HG03432 (cell line): ENCODE data around the gene IRF4.
"Not testable (repeated sequence)": the region's sequence is repeated elsewhere in the genome, so short reads cannot be mapped to it uniquely, and the experiment has no call there.

Source experiments
- ATAC-seq: cut with Tn5 transposase; IDR thresholded peaks from one replicate; pipeline ENCODE4 v1.9.1; 2021; ENCODE audit warnings: mild to moderate bottlenecking, moderate library complexity; ENCODE audit not compliant: unreplicated experiment

The IRF4 gene

DNA sequence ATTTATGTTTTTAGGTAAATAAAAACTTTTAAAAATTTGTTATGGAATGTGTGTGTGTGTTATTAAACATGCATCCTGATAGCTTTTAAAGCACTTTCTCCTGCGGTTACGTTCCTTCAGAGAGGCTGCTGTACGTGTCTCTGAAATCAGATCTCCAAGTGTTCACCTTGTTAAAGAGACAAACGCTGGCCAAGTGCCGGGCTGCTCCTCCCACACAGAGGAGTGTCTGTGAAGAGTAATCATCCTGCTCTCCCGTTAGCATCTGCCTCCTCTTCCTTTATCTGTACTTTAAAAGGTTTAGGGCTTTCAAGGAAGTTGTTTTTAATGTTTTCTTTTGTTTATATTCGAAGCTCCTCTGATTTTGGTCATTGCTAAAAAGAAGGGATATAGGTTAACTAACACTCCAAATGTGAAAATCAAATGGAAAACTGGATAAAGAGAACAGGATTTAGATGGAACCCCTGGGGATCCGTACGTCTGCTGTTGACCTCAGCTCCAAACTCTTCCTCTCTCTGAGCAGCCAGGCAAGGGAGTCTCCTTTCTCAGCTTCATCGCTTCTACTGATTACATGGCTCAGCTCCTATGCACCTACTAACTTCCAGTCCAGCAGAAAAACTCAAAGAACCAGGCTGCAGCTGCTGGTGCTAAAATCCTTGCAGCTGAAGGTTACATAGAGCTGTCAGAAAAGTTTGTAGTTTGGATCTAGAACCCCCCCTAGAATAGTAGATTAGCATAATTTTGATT is 20.0 kb downstream of the IRF4 start:
- no peak for ATAC-seq

DNA sequence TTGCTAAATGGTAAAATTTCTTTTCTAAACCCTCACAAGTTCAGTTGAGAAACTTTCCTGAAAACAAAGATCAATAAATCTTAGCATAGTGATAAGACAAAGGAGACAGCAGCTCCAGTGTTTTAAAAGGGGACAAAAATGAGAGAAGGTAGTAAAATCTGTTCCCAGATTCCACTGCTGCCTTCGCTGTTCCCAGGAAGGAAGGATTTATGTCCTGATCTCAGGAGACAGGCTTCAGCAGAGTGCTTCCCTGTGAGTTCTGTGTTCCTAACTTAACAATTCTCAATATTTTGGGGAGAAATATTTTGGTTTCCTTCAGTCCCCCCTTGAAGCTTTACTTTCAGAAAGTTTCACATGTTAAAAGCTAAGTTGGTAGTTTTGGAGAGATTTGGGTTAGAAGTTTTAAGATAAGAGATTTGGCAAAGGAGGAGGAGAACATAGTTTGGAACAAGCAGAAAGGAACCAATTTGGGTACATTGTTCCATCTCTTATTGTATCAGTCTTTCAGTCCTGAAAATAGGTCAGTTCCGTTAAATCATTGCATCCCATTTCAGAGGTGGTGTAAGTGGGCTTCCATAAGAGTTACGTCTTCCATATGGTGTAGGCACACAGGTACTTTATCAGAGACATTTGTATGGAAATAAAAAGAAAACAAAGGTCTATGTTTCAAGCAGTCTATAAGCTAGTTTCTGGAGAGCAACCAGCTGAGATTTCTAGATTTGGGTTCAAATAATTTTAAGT is 20.8 kb downstream of the IRF4 start:
- ATAC-seq: no peak

DNA sequence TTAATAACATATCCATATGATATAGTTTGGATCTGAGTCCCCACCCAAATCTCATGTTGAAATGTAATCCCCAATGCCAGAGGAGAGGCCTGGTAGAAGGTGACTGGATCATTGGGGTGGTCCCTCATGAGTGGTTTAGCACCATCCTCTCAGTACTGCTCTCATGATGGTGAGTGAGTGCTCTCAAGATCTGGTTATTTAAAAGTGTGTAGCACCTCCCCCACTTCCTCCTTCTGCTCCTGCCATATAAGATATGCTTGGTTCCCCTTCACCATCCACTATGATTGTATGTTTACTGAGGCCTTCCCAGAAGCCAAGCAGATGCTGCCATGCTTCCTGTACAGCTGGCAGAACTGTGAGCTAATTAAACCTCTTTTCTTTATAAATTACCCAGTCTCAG is 22.9 kb downstream of the IRF4 start:
- no peak for ATAC-seq

DNA sequence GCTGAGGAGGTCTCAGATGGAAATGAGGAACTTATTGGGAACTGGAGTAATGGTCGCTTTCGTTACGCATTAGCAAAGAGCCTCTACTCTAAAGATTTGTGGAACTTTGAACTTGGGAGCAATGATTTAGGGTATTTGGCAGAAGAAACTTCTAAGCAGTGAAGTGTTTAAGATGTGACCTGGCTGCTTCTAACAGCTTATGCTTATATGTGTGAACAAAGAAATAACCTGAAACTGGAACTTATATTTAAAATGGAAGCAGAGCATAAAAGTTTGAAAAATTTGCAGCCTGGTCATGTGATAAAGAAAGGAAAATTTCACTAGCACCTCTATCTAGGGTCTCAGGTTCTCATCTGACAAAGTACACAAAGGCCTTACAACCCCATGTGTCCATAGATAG is 23.5 kb downstream of the IRF4 start:
- no peak for ATAC-seq

DNA sequence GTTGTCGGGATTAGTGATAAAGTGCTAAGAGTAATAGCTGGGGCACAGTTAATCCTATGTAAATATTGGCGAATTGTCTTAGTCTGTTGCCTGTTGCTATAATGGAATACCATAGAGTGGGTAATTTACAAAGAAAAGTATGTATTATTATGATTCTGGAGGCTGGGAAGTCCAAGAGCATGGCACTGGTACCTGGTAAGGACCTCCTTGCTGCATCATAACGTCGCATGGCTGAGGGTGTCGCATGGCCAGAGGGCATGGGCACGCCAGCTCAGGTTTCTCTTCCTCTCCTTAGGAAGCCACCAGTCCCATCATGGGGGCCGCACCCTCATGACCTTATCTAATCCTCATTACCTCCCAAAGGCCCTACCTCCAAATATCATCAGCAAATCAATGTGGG is 29.7 kb downstream of the IRF4 start:
- ATAC-seq: no peak

DNA sequence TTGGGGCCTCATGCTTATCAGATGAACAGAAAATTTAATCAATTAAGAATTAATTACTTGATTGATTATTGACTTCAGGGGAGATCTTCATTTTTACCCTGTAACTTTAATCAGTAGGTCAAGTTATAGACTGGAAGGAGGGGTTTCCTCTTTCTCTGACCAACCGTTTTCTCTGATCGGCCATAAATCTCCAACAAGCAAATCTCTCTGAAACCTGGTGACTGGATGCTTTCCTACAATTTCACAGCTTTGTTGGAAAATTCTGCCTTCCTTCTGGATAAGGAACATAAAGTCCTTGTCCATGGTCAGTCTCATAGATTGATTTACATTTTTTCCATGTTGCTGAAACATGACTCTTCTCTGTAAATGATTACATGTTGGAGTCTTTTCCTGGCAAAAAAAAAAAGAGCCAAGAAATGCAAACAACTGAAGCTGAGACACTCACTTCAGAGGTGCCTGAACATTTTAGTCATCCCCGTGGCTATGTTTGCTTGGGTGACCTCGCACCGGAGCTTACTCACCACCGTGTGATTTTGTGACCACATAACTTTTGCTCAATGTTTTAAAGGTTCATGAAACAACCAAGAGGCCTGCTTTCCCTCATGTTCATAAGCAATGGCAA is 31.0 kb downstream of the IRF4 start:
- peak; percentile 77 for ATAC-seq

DNA sequence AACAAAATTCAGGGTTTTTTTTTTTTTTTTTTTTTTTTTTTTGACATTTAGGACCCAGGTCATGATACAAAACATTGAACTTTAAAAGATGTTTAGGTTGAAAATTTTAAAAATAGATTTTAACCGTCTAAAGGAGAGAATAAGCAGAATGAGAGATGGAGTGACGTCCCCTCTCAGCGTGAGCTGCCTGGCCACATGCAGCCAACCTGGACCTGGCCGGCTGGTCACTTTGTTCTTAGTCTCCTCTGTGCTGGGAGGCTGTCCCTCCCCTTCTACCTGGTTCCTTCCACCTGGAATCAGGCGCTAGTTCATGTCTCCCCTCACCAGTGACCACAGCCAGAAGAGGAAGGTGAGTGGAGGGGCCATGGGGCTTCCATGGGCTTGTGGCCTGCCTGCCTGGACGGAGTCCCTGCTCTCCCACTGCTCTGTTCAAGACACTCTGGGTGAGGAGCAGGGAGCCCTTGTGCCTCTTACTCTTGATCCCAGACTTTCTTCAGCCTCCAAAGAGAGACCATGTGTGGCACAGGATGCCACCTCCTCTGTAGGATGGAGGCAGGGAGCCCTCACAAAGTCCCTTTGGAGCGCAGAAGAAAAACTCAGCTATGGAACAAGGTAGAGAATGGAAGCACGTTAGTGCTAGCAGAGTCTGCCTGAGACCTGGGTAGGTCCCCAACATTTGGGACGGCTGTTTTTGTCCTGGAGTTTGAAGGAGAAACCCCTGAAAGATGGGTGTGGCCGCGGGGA is 31.7 kb downstream of the IRF4 start:
- ATAC-seq: no peak

DNA sequence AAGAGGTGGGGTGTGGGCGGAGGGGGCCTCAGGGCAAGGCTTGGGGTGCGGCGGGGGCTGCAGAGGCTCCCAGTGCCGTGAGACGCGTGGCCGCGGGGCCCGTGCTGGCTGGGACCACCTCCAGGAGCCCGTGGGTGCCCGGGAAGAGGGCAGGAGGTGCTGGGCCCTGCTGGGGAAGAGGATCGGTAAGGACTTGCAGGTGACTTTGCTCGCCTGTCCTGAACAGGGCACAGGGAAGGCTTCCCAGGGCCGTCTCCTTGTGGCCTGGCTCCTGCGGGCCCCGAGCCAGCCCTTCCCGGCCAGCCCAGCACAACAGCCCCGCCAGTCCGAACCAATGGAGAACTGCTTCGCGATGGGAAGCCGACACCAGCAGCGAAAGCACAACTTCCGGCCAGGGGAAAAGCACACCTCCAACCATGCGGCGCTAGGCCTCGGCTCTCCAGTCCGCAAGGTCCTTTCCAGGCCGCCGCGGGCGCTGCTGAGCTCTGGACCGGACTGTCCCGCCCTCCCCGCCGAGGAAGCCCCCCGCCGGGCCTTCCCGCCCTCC is 32.3 kb downstream of the IRF4 start:
- ATAC-seq: no peak

DNA sequence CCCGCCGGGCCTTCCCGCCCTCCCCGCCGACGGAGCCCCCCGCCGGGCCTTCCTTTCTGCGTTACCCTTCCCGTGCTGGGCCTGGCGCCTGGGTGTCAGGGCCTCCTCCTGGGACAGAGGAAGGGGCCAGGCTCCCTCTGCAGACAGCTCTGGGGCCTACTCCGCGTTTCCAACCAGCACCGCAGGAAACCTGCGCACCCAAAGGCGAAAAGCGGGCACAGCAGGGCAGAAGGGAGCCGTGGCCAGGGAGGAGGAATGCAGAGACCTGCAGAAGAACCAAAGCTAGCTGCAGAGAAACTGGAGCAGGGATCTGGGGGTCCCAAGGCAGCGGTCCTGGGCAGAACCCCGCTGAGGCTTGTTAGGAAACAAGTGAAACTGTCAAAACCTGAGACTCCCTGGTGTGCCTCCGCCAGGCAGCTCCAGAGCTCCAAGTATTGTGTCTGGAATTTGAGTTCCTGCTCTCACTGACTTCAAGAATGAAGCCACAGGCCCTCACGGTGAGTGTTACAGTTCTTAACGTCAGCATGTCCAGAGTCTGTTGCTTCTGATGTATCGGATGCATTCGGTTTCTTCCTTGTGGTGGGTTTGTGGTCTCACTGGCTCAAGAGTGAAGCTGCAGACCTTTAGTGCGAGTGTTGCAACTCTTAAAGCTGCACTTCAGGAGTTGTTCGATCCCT is 33.3 kb downstream of the IRF4 start:
- ATAC-seq: no peak

DNA sequence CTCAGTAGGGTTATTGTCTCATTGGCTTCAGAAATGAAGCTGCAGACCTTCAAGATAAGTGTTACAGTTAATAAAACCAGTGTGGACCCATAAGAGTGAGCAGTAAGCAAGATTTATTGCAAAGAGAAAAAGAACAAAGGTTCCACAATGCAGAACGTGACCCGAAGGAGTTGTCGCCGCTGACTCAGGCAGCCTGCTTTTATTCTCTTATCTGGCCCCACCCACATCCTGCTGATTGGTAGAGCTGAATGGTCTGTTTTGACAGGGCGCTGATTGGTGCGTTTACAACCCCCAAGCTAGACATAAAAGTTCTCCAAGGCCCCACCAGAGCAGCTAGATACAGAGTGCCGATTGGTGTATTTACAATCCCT is 33.9 kb downstream of the IRF4 start:
- ATAC-seq: not testable (repeated sequence)

DNA sequence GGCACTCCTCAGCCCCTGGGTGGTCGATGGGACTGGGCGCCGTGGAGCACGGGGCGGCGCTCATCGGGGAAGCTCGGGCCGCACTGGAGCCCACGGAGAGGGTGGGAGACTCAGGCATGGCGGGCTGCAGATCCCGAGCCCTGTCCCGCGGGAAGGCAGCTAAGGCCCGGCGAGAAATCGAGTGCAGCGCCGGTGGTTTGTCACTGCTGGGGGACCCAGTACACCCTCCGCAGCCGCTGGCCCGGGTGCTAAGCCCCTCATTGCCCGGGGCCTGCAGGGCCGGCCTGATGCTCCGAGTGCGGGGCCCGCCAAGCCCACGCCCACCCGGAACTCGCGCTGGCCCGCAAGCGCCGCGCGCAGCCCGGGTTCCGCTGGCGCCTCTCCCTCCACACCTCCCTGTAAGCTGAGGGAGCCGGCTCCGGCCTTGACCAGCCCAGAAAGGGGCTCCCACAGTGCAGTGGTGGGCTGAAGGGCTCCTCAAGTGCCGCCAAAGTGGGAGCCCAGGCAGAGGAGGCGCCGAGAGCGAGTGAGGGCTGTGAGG is 34.7 kb downstream of the IRF4 start:
- not testable (repeated sequence) for ATAC-seq

DNA sequence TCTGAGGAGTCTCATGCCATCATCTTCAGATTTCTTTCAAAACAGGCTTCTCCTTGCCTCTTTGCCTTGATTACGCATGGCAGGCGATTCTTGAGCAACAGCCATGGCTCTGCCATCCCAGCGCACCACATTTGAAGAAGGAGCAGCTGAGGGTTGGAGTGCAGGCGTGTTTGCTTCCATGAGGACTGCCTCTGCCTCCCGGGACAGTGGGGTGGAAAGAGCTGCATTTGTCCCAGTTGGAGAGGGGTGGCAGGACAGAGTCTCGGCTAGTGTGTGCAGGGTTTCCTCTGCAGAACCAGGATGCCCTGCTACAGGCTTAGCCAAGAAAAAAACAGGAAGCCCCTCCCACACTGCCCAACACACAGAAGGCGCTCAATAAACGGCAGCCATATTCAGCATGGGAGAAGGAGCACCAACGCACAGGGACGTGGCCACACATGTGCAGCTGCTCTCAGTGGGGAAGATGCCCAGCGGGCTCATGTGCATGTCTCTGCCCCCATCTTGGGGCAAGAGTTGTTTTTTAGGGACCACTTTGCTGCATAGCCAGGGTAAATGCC is 36.6 kb downstream of the IRF4 start:
- ATAC-seq: no peak

DNA sequence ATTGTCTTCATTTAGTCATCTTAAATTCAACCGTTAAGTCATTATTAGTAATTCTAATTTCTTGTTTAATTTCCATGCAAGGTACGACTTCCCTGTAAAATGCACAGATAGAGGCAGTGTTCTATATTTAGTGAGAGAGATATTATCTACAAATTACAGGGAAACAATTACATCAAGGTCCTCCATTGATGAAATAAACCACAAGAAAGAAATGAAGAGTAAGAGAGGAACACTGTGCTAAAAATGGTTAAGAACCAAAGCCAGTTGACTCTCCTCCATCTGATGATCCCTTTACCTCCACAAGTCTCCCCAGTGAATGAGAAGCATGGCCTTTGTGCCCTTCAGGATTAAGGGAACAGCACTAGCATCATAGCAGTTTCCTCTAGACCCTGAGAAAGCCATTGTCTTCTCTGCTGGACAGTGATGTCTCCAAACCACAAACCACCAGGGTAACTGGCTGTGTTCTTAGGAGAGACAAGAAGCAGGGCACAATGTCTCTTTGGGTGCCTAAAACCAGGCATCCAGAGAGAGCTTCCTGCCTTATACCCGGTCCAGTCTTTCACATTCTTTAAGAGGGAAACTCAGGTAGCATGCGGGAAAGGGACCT is 38.1 kb downstream of the IRF4 start:
- ATAC-seq: no peak

DNA sequence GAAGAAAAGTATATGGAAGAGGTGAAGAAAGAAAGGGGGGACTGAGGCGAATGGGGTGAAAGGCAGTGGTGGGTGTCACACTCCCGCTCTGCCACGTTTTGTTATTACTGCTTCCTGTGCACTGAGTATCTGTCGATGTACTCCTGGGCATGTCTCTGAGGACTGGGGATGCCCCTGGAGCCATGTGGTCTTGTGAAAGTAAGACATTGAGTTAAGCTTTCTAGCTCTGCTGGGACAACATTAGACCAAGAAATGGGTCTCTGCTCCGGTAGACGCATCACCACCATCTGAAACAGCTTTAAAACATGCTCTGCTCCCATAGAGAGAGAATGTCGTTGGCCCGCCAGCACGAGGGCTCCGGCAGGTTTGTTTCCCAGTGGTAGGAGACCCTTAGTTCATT is 40.0 kb downstream of the IRF4 start:
- ATAC-seq: no peak

DNA sequence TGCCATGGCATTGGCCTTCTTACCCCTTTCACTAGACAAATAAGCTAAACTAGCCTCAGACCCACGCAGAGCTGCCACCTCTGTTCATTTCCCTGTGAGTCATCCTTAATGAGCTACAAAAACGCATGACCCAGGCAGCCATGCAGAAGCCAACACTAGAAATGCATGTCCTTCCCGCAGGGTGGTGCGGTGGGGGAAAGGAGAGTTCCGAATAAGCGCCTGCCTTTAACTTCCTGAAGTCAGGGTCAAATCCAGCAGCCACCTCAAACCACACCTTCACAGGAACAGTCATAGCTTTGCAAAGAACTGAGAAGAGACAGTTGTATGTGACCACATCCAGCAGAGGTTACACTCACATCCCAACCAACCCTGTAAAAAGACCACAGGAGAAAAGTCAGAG is 40.4 kb downstream of the IRF4 start:
- no peak for ATAC-seq

DNA sequence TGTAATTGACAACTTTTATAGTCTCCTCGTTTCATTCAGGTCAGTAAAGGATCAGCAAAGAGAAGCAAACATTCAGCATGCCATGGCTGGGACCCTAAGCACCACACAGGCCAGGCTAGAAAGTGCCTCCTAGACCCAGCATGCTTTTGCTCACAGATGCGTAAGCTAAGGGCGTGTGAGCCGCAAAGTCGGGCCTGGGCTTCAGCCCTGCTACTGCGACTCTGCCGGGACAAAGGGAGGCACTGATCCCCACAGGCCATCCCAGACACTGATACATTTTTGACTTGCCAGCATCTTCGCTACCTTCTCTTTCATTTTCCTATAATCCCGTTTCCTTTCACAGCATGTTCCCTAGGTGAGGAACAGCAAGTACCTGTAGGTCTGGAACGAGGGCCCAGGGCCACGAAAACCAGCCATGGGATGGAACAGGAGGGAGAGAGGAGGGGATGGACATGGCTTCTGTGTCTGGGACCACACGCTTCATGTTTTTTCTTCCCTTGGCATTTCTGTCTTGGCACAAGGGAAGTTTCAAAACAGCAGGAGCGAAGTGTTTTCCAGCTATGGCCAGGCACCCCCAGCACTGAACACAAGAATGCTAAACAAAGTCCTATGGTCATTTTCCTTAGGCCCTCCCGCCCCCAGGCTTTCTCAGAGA is 42.6 kb downstream of the IRF4 start:
- no peak for ATAC-seq

DNA sequence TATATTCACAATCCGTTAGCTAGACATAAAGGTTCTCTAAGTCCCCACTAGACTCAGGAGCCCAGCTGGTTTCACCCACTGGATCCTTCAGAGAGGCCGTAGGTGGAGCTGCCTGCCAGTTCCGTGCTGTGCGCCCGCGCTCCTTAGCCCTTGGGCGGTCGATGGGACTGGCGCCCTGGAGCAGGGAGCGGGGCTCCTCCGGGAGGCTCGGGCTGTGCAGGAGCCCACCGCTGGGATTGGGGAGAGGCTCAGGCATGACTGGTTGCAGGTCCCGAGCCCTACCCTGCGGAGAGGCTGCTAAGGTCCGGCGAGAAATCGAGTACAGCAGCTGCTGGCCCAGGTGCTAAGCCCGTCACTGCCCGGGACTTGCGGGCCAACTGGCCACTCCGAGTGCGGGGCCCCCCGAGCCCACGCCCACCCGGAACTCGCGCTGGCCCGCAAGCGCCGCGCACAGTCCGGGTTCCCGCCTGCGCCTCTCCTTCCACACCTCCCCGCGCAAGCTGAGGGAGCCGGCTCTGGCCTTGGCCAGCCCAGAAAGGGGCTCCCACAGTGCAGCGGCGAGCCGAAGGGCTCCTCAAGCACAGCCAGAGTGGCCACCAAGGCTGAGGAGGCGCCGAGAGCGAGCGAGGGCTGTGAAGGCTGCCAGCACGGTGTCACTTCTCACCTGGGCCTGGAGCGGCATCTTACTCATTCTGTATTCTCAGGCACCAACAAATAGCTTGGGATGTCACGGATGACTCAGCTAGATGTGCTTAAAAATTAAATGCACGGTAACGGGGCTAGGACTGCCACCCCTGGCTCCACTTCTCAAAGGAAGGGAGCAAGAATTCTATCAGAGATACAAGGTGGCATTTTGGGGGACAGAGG is 44.1 kb downstream of the IRF4 start:
- no peak for ATAC-seq
